Caco-2 (cell line): Measurements from ENCODE around the gene MLPH. TPM values are rescaled to one million over a fixed set of nuclear protein-coding genes. Genes with fewer than 3 reads are reported as not detected.
A peak's percentile ranks its signal among the peaks of the same experiment; 100 is the strongest.

Source experiments
- BruUV-seq: library from RNA; stranded (reverse); fragments of 400-500 nt; replicated peaks from 2 replicates; lab custom pipeline; 2021; lab: Mats Ljungman, UMichigan
- CTCF ChIA-PET: fragments of 300-600 bp; sonication (Branson Sonifier 250); formaldehyde crosslinking; loops from one replicate; lab custom pipeline; 2022; ENCODE audit warnings: antibody characterized with exemption; lab: Charles Lee
- POLR2A ChIA-PET: fragments of 300-600 bp; sonication (Branson Sonifier 250); formaldehyde crosslinking; loops from one replicate; lab custom pipeline; 2022; ENCODE audit warnings: antibody characterized with exemption; lab: Charles Lee
- DNase-seq, 2 experiments: peaks; one replicate each; pipeline versions ENCODE4 v3.0.0 to v3.0.0-alpha.2; 2020 to 2022
- H3K27me3 ChIP-seq: replicated peaks from 2 replicates; pipeline ENCODE4 v1.6.0; 2011; ENCODE audit warnings: low read length; ENCODE audit not compliant: control insufficient read depth, insufficient read depth
- H3K36me3 ChIP-seq: 2 replicates; pipeline ENCODE4 v1.5.1; 2011; ENCODE audit warnings: low read length; ENCODE audit not compliant: control insufficient read depth, insufficient read depth
- H3K4me1 ChIP-seq: fragments of 250-450 bp; sonication (Bioruptor Pico); 2 replicates; pipeline ENCODE4 v1.5.1; 2020; ENCODE audit warnings: mild to moderate bottlenecking
- H3K4me3 ChIP-seq: 2 replicates; pipeline ENCODE4 v1.5.1; 2011; ENCODE audit warnings: low read depth, mild to moderate bottlenecking, control low read depth, low read length
- H3K9me3 ChIP-seq: fragments of 250-450 bp; sonication (Bioruptor Pico); 2 replicates; pipeline ENCODE4 v1.5.1; 2020; ENCODE audit warnings: mild to moderate bottlenecking, moderate library complexity
- H3K27ac Mint-ChIP-seq: one replicate; pipeline ENCODE4 v1.8.0; 2022; ENCODE audit warnings: mixed read lengths; ENCODE audit not compliant: unreplicated experiment
- H3K27me3 Mint-ChIP-seq: one replicate; pipeline ENCODE4 v1.8.0; 2022; ENCODE audit warnings: mixed read lengths; ENCODE audit not compliant: insufficient read depth, unreplicated experiment
- H3K36me3 Mint-ChIP-seq: one replicate; pipeline ENCODE4 v1.8.0; 2022; ENCODE audit warnings: mild to moderate bottlenecking, mixed read lengths; ENCODE audit not compliant: insufficient read depth, unreplicated experiment
- H3K4me1 Mint-ChIP-seq: one replicate; pipeline ENCODE4 v1.8.0; 2022; ENCODE audit warnings: low read depth, mixed read lengths; ENCODE audit not compliant: unreplicated experiment
- H3K4me3 Mint-ChIP-seq: one replicate; pipeline ENCODE4 v1.8.0; 2022; ENCODE audit warnings: mild to moderate bottlenecking, moderate library complexity, mixed read lengths; ENCODE audit not compliant: unreplicated experiment
- H3K9me3 Mint-ChIP-seq: one replicate; pipeline ENCODE4 v1.8.0; 2022; ENCODE audit warnings: mixed read lengths; ENCODE audit not compliant: unreplicated experiment
- CTCF ChIP-seq, 2 experiments: fragments of 200-600 bp in 1 of 2; IDR thresholded peaks; 1 replicate in 1 of 2; 2 replicates in 1 of 2; pipeline versions ENCODE4 v1.5.1 to v1.8.0; 2011 to 2022; ENCODE audit warnings: antibody characterized with exemption in 1 of 2, control low read depth in 1 of 2, inconsistent platforms in 1 of 2, low read depth in 1 of 2, low read length in 1 of 2, mild to moderate bottlenecking in 1 of 2, moderate library complexity in 1 of 2; ENCODE audit not compliant: insufficient read depth in 1 of 2, severe bottlenecking in 1 of 2, unreplicated experiment in 1 of 2
- intact Hi-C: fragments of 100-400 bp; cut with micrococcal nuclease; formaldehyde crosslinking; loops from one replicate; pipeline ENCODE4 v1.10.0; 2022; ENCODE audit not compliant: unreplicated experiment
- total RNA-seq: library from RNA; stranded (reverse); gene quantifications from 2 replicates; pipeline ENCODE4 v1.2.3, GENCODE V29; 2022

The MLPH gene
- total RNA-seq, 1 experiment from 2014 or later, result not detected

- DNase-seq, result no peak
- Mint-ChIP-seq H3K27me3 (no peaks in the 10 kb centered on the region), H3K4me3 (no peak overlapping the region), H3K36me3 (no peaks in the 10 kb centered on the region), H3K27ac (no peak overlapping the region), H3K9me3 (no peaks in the 10 kb centered on the region), H3K4me1 (peaks cover 10% of the 10 kb centered on the region)
- TF ChIP-seq CTCF (IDR thresholded peaks at IDR 0.05; ENCODE audit: insufficient read depth in 1 of 2, low read depth in 1 of 2, low read length in 1 of 2, severe bottlenecking in 1 of 2, unreplicated experiment in 1 of 2), result no peak
- POLR2A ChIA-PET, result no interaction called here
- intact Hi-C loops, result no loop called here
- Histone ChIP-seq H3K36me3 (no peaks in the 10 kb centered on the region), H3K4me3 (no peak overlapping the region), H3K4me1 (no peaks in the 10 kb centered on the region; the same call in 1 of the 2 replicates), H3K27me3 (no peaks in the 10 kb centered on the region), H3K9me3 (no peaks in the 10 kb centered on the region)
- CTCF ChIA-PET, result no interaction called here
- no TSS peak for BruUV-seq
Measured at GRCh38 chr2:237546040-237546875, 59.2 kb downstream of the MLPH start.

- Histone ChIP-seq H3K36me3 (no peaks in the 10 kb centered on the region), H3K27me3 (no peaks in the 10 kb centered on the region), H3K9me3 (no peaks in the 10 kb centered on the region), H3K4me1 (no peaks in the 10 kb centered on the region), H3K4me3 (no peak overlapping the region)
- Mint-ChIP-seq H3K9me3 (no peaks in the 10 kb centered on the region), H3K4me1 (peaks cover 5% of the 10 kb centered on the region), H3K27ac (no peak overlapping the region), H3K36me3 (no peaks in the 10 kb centered on the region), H3K4me3 (no peak overlapping the region), H3K27me3 (no peaks in the 10 kb centered on the region)
- DNase-seq, result no peak
- POLR2A ChIA-PET, result no interaction called here
- CTCF ChIA-PET, result no interaction called here
- no peak for TF ChIP-seq CTCF (IDR thresholded peaks at IDR 0.05; ENCODE audit: insufficient read depth in 1 of 2, low read depth in 1 of 2, low read length in 1 of 2, severe bottlenecking in 1 of 2, unreplicated experiment in 1 of 2)
- intact Hi-C loops, result no loop called here
- no TSS peak for BruUV-seq
Measured at GRCh38 chr2:237546876-237547395, 59.9 kb downstream of the MLPH start.

- DNase-seq, result peak in 1 of 2 experiments; percentile 15
Measured at GRCh38 chr2:237547841-237548416, 60.9 kb downstream of the MLPH start.

More at GRCh38 chr2:237547841-237548416, 60.9 kb downstream of the MLPH start:
- CTCF ChIA-PET, result no interaction called here
- no peak overlapping the region for H3K4me3 ChIP-seq
- H3K27ac Mint-ChIP-seq, result no peak overlapping the region
- H3K9me3 ChIP-seq, result no peaks in the 10 kb centered on the region
- no peaks in the 10 kb centered on the region for H3K36me3 ChIP-seq
- no TSS peak for BruUV-seq
- no peak overlapping the region for H3K4me3 Mint-ChIP-seq
- H3K4me1 ChIP-seq, result no peaks in the 10 kb centered on the region
- H3K27me3 Mint-ChIP-seq, result no peaks in the 10 kb centered on the region
- no peaks in the 10 kb centered on the region for H3K27me3 ChIP-seq
- H3K9me3 Mint-ChIP-seq, result no peaks in the 10 kb centered on the region
- H3K36me3 Mint-ChIP-seq, result no peaks in the 10 kb centered on the region
- POLR2A ChIA-PET, result no interaction called here
- intact Hi-C loops, result no loop called here
- TF ChIP-seq CTCF (IDR thresholded peaks at IDR 0.05; ENCODE audit: insufficient read depth in 1 of 2, low read depth in 1 of 2, low read length in 1 of 2, severe bottlenecking in 1 of 2, unreplicated experiment in 1 of 2), result no peak
- H3K4me1 Mint-ChIP-seq, result peaks cover 5% of the 10 kb centered on the region
